ENCODE results near the gene FZD10. TPM values are rescaled to one million over a fixed set of nuclear protein-coding genes. Genes with fewer than 3 reads are reported as not detected.

The FZD10 gene
- total RNA-seq, 1 experiment from 2014 or later = not detected

DNA sequence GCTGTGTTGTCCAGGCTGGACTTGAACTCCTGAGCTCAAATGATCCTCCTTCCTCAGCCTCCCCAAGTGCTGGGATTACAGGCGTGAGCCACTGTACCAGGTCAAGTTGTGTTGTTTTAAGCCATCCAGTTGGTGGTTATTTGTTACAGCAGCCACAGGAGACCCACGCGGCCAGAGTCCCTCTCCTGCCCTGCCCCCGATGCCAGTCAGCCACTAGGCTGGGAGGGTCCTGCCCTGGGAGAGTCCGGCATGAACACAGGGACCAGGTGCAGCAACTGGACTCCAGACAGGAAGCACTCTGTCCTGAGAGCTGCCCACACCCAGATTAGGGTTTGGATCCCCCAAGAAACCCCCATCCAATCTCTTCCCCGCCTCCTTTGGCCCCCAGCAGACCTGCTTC lies 44.1 kb upstream of the FZD10 start:
- no TSS peak for BruUV-seq (replicated peaks)
- TF ChIP-seq, protein P1, sequence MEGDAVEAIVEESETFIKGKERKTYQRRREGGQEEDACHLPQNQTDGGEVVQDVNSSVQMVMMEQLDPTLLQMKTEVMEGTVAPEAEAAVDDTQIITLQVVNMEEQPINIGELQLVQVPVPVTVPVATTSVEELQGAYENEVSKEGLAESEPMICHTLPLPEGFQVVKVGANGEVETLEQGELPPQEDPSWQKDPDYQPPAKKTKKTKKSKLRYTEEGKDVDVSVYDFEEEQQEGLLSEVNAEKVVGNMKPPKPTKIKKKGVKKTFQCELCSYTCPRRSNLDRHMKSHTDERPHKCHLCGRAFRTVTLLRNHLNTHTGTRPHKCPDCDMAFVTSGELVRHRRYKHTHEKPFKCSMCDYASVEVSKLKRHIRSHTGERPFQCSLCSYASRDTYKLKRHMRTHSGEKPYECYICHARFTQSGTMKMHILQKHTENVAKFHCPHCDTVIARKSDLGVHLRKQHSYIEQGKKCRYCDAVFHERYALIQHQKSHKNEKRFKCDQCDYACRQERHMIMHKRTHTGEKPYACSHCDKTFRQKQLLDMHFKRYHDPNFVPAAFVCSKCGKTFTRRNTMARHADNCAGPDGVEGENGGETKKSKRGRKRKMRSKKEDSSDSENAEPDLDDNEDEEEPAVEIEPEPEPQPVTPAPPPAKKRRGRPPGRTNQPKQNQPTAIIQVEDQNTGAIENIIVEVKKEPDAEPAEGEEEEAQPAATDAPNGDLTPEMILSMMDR (conservative IDR thresholded peaks at IDR 0.05) = no peak
- TF ChIP-seq EZH2 (IDR thresholded peaks at IDR 0.05; ENCODE audit: low read depth) = no peak
- POLR2A ChIA-PET (ENCODE audit: unreplicated experiment) = no interaction called here
- H3K4me1 ChIP-seq (replicated peaks; ENCODE audit: insufficient read depth) = no peaks in the 10 kb centered on the region
- no peak overlapping the region for H3K4me2 ChIP-seq
- peaks cover 55% of the 10 kb centered on the region for H3K27me3 ChIP-seq (ENCODE audit: insufficient read depth, low read depth)
- no peak overlapping the region for H2AFZ ChIP-seq
- no peaks in the 10 kb centered on the region for H3K79me2 ChIP-seq (ENCODE audit: low read depth)
- H3K9me2 ChIP-seq (ENCODE audit: insufficient read depth) = no peaks in the 10 kb centered on the region
- no peaks in the 10 kb centered on the region for H3K9me3 ChIP-seq (ENCODE audit: insufficient read depth, low read depth)
- no peak overlapping the region for H3K27ac ChIP-seq
- DNase-seq = no peak
- no peaks in the 10 kb centered on the region for H4K20me1 ChIP-seq (ENCODE audit: insufficient read depth)
- H3K36me3 ChIP-seq (ENCODE audit: low read depth) = no peaks in the 10 kb centered on the region
- intact Hi-C loops (cut with micrococcal nuclease; ENCODE audit: unreplicated experiment) = no loop called here
- H3K4me3 ChIP-seq = no peak overlapping the region
- CTCF ChIA-PET = no interaction called here
- H3F3A ChIP-seq (ENCODE audit: insufficient read depth, low read depth) = no peaks in the 10 kb centered on the region

DNA sequence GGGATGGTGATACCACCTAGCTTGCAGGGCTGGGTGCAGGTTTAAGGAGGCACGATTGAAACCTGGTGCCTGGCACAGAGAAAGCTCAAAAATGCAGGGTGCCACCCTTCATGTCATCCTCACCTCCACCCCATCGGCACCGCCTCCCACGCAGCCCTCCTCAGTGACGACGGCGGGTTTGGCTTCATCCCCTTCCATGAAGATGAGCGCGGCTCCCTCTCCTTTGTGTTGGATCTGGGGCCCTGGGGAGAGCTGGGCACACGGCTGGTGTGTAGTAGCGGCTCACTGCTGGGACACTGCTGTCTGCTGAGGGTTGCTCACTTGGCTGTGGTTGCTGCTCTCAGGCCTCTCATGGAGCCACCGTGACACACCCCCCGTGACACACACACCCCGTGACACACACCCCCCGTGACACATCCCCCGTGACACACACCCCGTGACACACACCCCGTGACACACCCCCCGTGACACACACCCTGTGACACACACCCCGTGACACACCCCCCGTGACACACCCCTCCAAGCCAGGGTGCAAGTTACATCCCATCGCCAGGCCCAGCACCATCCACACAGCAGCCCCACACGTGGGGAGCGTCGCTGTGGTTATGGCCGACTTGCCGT lies 42.9 kb upstream of the FZD10 start:
- Histone ChIP-seq H2AFZ (no peak overlapping the region), H3K9me2 (ENCODE audit: insufficient read depth) (no peaks in the 10 kb centered on the region), H3K4me1 (replicated peaks; ENCODE audit: insufficient read depth) (no peaks in the 10 kb centered on the region), H3K4me2 (no peak overlapping the region), H3K79me2 (ENCODE audit: low read depth) (no peaks in the 10 kb centered on the region), H3F3A (ENCODE audit: insufficient read depth, low read depth) (no peaks in the 10 kb centered on the region), H3K27ac (no peak overlapping the region), H3K36me3 (ENCODE audit: low read depth) (no peaks in the 10 kb centered on the region), H3K4me3 (no peak overlapping the region), H4K20me1 (ENCODE audit: insufficient read depth) (no peaks in the 10 kb centered on the region), H3K27me3 (ENCODE audit: insufficient read depth, low read depth) (peaks cover 43% of the 10 kb centered on the region), H3K9me3 (ENCODE audit: insufficient read depth, low read depth) (no peaks in the 10 kb centered on the region)
- ChIA-PET CTCF (no interaction called here), POLR2A (ENCODE audit: unreplicated experiment) (no interaction called here)
- intact Hi-C loops (cut with micrococcal nuclease; ENCODE audit: unreplicated experiment) = no loop called here
- no peak for TF ChIP-seq EZH2 (IDR thresholded peaks at IDR 0.05; ENCODE audit: low read depth)
- TF ChIP-seq, protein P1 (conservative IDR thresholded peaks at IDR 0.05) = no peak
- no TSS peak for BruUV-seq (replicated peaks)
- no peak for DNase-seq

DNA sequence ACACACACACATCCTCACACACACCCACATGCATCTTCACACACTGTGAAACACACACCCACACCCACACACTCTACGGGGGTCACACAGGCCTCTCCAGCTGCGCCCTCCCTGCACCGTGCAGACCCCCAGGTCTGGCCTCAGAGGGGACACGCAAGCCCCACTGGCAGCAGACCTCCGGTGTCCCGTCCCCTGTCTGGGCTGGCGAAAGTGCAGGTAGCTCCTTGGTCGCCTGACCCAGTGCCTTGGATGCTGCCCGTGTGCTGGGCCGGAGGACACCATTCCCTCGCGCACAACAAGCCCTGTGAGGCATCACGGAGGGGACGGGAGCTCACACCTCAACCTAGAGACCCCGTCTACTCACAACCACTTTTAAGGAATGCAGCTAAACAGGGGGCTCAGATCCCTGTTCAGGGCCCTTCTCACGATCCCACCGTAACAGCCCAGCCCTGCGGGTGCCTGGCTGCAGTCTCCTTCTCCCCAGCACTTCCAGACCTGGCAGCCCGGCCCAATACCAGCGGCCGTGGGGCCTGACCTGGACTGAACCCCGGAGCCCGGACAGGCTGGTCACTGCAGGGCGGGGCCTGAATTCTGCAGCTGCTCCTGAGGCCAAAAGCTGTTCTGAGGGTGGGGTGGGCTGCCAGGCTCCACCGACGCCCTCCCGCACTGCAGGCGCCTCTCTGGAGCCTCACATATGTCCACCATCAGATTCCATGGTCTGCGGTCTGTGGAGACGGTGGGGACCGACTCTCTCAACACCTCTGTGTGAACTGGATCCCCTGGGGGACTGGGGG lies 42.1 kb upstream of the FZD10 start:
- Histone ChIP-seq H3K9me2 (ENCODE audit: insufficient read depth) (no peaks in the 10 kb centered on the region), H3K36me3 (ENCODE audit: low read depth) (no peaks in the 10 kb centered on the region), H3K79me2 (ENCODE audit: low read depth) (no peaks in the 10 kb centered on the region), H3F3A (ENCODE audit: insufficient read depth, low read depth) (no peaks in the 10 kb centered on the region), H3K27me3 (ENCODE audit: insufficient read depth, low read depth) (peaks cover 34% of the 10 kb centered on the region), H3K4me2 (no peak overlapping the region), H3K4me3 (no peak overlapping the region), H4K20me1 (ENCODE audit: insufficient read depth) (no peaks in the 10 kb centered on the region), H3K27ac (no peak overlapping the region), H3K4me1 (replicated peaks; ENCODE audit: insufficient read depth) (no peaks in the 10 kb centered on the region), H2AFZ (no peak overlapping the region), H3K9me3 (ENCODE audit: insufficient read depth, low read depth) (no peaks in the 10 kb centered on the region)
- BruUV-seq (replicated peaks) = no TSS peak
- TF ChIP-seq EZH2 (IDR thresholded peaks at IDR 0.05; ENCODE audit: low read depth) = no peak
- TF ChIP-seq, protein P1 (conservative IDR thresholded peaks at IDR 0.05) = no peak
- ChIA-PET POLR2A (ENCODE audit: unreplicated experiment) (no interaction called here), CTCF (no interaction called here)
- intact Hi-C loops (cut with micrococcal nuclease; ENCODE audit: unreplicated experiment) = no loop called here
- no peak for DNase-seq
